Measurements from ENCODE around the gene CMIP.

Gene CMIP

DNA sequence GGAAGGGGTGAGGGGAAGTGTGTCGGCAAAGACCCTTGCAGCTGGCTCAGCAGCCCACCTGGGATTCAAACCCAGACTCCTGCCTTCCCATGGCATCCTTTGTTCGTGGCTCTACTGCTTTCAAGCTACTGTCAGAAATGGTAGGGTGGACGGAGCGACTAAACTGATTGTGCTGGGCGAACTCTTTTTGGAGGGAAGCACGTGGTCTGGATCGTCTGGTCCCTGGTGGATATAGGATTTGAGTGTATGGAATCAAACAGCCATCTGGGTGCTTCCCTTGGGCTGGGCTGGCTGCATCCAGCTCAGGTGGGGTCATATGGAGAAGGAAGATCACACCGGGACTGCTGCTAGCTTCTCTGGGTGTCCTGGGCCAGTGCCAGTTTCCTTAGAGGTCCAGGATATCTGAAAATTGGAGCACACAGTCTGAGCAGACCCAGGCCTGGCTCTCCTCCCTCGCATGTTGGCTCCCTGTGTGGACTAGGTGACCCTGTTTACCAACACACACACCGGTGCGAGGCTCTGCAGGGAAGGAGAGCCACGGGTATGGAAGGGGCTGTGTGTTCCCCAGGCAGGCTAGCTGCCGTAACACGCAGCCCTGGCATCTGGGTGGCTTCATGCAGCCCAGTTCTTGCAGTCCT, 8.6 kb downstream of the CMIP start:
- no peak for DNase-seq (ENCODE audit: low read depth)
- TF ChIP-seq CTCF (IDR thresholded peaks at IDR 0.05; ENCODE audit: insufficient read depth, low read depth, low read length, missing control alignments), result no peak
- H3K4me3 ChIP-seq (ENCODE audit: low read depth, low read length), result no peak overlapping the region

GRCh38 chr16:81454044-81454443, 9.4 kb downstream of the CMIP start:
- no peak for TF ChIP-seq CTCF (IDR thresholded peaks at IDR 0.05; ENCODE audit: insufficient read depth, low read depth, low read length, missing control alignments)
- H3K4me3 ChIP-seq (ENCODE audit: low read depth, low read length), result no peak overlapping the region
- no peak for DNase-seq (ENCODE audit: low read depth)

DNA sequence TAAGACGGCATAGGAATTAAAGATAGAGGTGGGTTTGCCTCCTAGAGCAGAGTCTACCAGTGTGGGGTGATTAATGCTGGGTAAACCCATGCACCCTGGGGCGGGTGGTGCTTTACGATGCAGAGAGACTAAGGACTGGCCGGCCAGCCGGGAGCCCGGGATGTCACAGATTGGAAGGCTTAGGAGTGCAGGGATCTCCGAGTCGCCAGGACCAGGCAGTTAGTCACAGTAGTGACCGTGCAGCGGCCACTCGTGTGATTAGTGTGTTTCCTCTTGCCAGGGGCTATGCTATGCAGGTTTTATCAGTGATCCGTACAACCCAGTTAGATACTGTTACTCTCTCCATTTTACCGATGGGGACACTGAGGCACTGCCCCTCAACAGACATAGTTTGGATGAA, 10.4 kb downstream of the CMIP start:
- no peak for DNase-seq (ENCODE audit: low read depth)
- H3K4me3 ChIP-seq (ENCODE audit: low read depth, low read length), result no peak overlapping the region
- TF ChIP-seq CTCF (IDR thresholded peaks at IDR 0.05; ENCODE audit: insufficient read depth, low read depth, low read length, missing control alignments), result no peak

GRCh38 chr16:81455720-81456494, 11.3 kb downstream of the CMIP start:
- no peak overlapping the region for H3K4me3 ChIP-seq (ENCODE audit: low read depth, low read length)
- no peak for TF ChIP-seq CTCF (IDR thresholded peaks at IDR 0.05; ENCODE audit: insufficient read depth, low read depth, low read length, missing control alignments)
- DNase-seq (ENCODE audit: low read depth), result no peak

- no peak overlapping the region for H3K4me3 ChIP-seq (ENCODE audit: low read depth, low read length)
- DNase-seq (ENCODE audit: low read depth), result no peak
- TF ChIP-seq CTCF (IDR thresholded peaks at IDR 0.05; ENCODE audit: insufficient read depth, low read depth, low read length, missing control alignments), result no peak
These were observed 12.1 kb downstream of the CMIP start for GRCh38 chr16:81456523-81457325.

DNA sequence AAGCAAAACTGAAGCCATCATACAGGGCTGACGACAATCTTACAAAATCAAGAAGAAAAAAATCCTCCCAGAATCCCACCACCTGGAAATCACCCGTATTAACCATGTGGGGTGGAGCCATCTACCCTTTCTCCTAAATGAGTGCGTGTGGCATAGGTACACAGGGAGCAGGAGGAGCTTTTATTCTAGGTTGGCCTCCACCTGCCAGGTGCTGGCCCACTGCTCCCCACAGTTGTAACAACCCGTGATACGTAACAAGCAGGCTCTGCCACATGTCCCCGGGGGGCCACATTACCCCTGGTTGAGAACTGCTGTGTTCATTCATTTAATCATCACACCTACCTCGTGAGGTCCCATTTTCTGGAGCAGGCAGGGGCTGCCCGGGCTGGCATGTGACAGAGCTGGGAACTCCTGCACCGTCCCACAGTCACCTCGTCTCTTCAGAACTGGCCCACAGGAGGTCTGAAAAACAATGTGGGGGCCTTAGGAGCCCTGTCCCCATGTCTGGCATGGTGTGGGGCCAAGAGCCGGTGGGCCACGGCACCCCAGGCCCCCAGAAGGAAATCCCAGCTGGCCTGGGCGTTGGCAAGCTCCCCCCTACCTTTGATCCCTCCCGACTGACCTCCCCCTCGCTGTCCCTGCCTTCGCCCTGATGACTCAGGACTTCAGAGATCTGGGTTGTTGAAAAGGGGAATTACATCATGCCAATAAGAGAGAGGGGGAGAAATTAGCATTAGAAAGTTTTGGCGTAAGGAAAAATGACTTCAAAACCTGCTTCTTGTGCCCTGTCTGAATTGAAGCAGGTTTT, 12.9 kb downstream of the CMIP start:
- H3K4me3 ChIP-seq (ENCODE audit: low read depth, low read length), result no peak overlapping the region
- TF ChIP-seq CTCF (IDR thresholded peaks at IDR 0.05; ENCODE audit: insufficient read depth, low read depth, low read length, missing control alignments), result no peak
- no peak for DNase-seq (ENCODE audit: low read depth)

Measured in GM12865 (cell line).